Activated CD8-positive, alpha-beta T cell treated with anti-CD3 and anti-CD28 coated beads, Interleukin-2, amount 10 ng/mL, durations not matched to agents 7 days and 5 days (primary cell): Measurements from ENCODE around the gene KCNH1. TPM values are rescaled to one million over a fixed set of nuclear protein-coding genes. Genes with fewer than 3 reads are reported as not detected.

Source experiments
- ATAC-seq: fragments of 150-1000 bp; cut with Tn5 transposase; one replicate; pipeline ENCODE4 v1.10.0; 2021; ENCODE audit warnings: moderate library complexity
- CTCF ChIA-PET: fragments of 350-600 bp; sonication (Branson Sonifier 250); formaldehyde crosslinking; loops from one replicate; lab custom pipeline; 2021; ENCODE audit warnings: antibody characterized with exemption; lab: Charles Lee
- POLR2A ChIA-PET: fragments of 350-600 bp; sonication (Branson Sonifier 250); formaldehyde crosslinking; loops from one replicate; lab custom pipeline; 2021; ENCODE audit warnings: antibody characterized with exemption; lab: Charles Lee
- DNase-seq: peaks from one replicate; pipeline ENCODE4 v3.0.0-alpha.2; 2020
- H3K27ac Mint-ChIP-seq: one replicate; pipeline ENCODE4 v1.8.0; 2021; ENCODE audit warnings: mild to moderate bottlenecking, mixed read lengths
- H3K27me3 Mint-ChIP-seq: one replicate; pipeline ENCODE4 v1.8.0; 2021; ENCODE audit warnings: low read depth, mixed read lengths
- H3K36me3 Mint-ChIP-seq: one replicate; pipeline ENCODE4 v1.8.0; 2021; ENCODE audit warnings: low read depth, mixed read lengths
- H3K4me1 Mint-ChIP-seq: one replicate; pipeline ENCODE4 v1.8.0; 2021; ENCODE audit warnings: low read depth, mixed read lengths
- H3K4me3 Mint-ChIP-seq: one replicate; pipeline ENCODE4 v1.8.0; 2021; ENCODE audit warnings: mild to moderate bottlenecking, mixed read lengths
- H3K9me3 Mint-ChIP-seq: one replicate; pipeline ENCODE4 v1.8.0; 2022; ENCODE audit warnings: mixed read lengths; ENCODE audit not compliant: insufficient read depth
- total RNA-seq, 2 experiments: library from RNA; stranded (reverse); gene quantifications; one replicate each; pipeline ENCODE4 v1.2.3, GENCODE V29; 2021

The KCNH1 gene
- total RNA-seq, 2 experiments from 2014 or later, result not detected

- POLR2A ChIA-PET, result no interaction called here
- CTCF ChIA-PET, result interaction anchor here (0.7 kb wide), 1 partner anchor 357 kb away, joined by 3 read pairs; no protein-coding TSS in a partner anchor
- ATAC-seq, result no peak
These were observed 193.8 kb downstream of the KCNH1 start for GRCh38 chr1:210940081-210940617.

GRCh38 chr1:210938416-210938925 is 195.5 kb downstream of the KCNH1 start:
- POLR2A ChIA-PET, result no interaction called here

More at GRCh38 chr1:210940081-210940617, 193.8 kb downstream of the KCNH1 start:
- Mint-ChIP-seq H3K27ac (peak overlapping the region; percentile 44), H3K4me1 (peaks cover 9% of the 10 kb centered on the region), H3K9me3 (no peaks in the 10 kb centered on the region), H3K36me3 (no peaks in the 10 kb centered on the region), H3K4me3 (no peak overlapping the region), H3K27me3 (no peaks in the 10 kb centered on the region)
- DNase-seq, result no peak

GRCh38 chr1:210937846-210938245 is 196.1 kb downstream of the KCNH1 start:
- Mint-ChIP-seq H3K4me1 (peaks cover 9% of the 10 kb centered on the region), H3K9me3 (no peaks in the 10 kb centered on the region), H3K27ac (no peak overlapping the region), H3K4me3 (no peak overlapping the region), H3K27me3 (no peaks in the 10 kb centered on the region), H3K36me3 (no peaks in the 10 kb centered on the region)
- DNase-seq, result no peak
- ChIA-PET CTCF (no interaction called here), POLR2A (no interaction called here)
- ATAC-seq, result no peak

More at GRCh38 chr1:210938416-210938925, 195.5 kb downstream of the KCNH1 start:
- Mint-ChIP-seq H3K36me3 (no peaks in the 10 kb centered on the region), H3K4me3 (no peak overlapping the region), H3K27ac (no peak overlapping the region), H3K27me3 (no peaks in the 10 kb centered on the region), H3K9me3 (no peaks in the 10 kb centered on the region), H3K4me1 (peaks cover 9% of the 10 kb centered on the region)
- no peak for DNase-seq
- CTCF ChIA-PET, result no interaction called here
- ATAC-seq, result no peak

- no peak for DNase-seq
- no peak overlapping the region for H3K27ac Mint-ChIP-seq
- POLR2A ChIA-PET, result no interaction called here
- CTCF ChIA-PET, result no interaction called here
- H3K4me3 Mint-ChIP-seq, result no peak overlapping the region
- ATAC-seq, result no peak
- no peaks in the 10 kb centered on the region for H3K27me3 Mint-ChIP-seq
- H3K9me3 Mint-ChIP-seq, result no peaks in the 10 kb centered on the region
- peaks cover 9% of the 10 kb centered on the region for H3K4me1 Mint-ChIP-seq
- no peaks in the 10 kb centered on the region for H3K36me3 Mint-ChIP-seq
These were observed 198.0 kb downstream of the KCNH1 start for GRCh38 chr1:210935905-210936304.

- H3K27me3 Mint-ChIP-seq, result peaks cover 5% of the 10 kb centered on the region
- H3K9me3 Mint-ChIP-seq, result no peaks in the 10 kb centered on the region
- DNase-seq (no peak), ATAC-seq (no peak)
- no peak overlapping the region for H3K4me3 Mint-ChIP-seq
- no peaks in the 10 kb centered on the region for H3K36me3 Mint-ChIP-seq
- H3K4me1 Mint-ChIP-seq, result no peaks in the 10 kb centered on the region
- POLR2A ChIA-PET, result no interaction called here
- CTCF ChIA-PET, result no interaction called here
- no peak overlapping the region for H3K27ac Mint-ChIP-seq
These were observed 201.8 kb downstream of the KCNH1 start for GRCh38 chr1:210932104-210932503.

- POLR2A ChIA-PET, result no interaction called here
These were observed 211.3 kb downstream of the KCNH1 start for GRCh38 chr1:210922666-210923065.

GRCh38 chr1:210920716-210921694 is 212.9 kb downstream of the KCNH1 start:
- H3K27me3 Mint-ChIP-seq, result peaks cover 2% of the 10 kb centered on the region
- no peaks in the 10 kb centered on the region for H3K4me1 Mint-ChIP-seq
- H3K4me3 Mint-ChIP-seq, result no peak overlapping the region
- no peaks in the 10 kb centered on the region for H3K36me3 Mint-ChIP-seq
- DNase-seq (no peak), ATAC-seq (no peak)
- H3K27ac Mint-ChIP-seq, result no peak overlapping the region
- H3K9me3 Mint-ChIP-seq, result no peaks in the 10 kb centered on the region
- CTCF ChIA-PET, result no interaction called here
- POLR2A ChIA-PET, result no interaction called here

More at GRCh38 chr1:210922666-210923065, 211.3 kb downstream of the KCNH1 start:
- H3K27me3 Mint-ChIP-seq, result peaks cover 5% of the 10 kb centered on the region
- no peak for DNase-seq
- H3K4me1 Mint-ChIP-seq, result no peaks in the 10 kb centered on the region
- no peak overlapping the region for H3K4me3 Mint-ChIP-seq
- H3K27ac Mint-ChIP-seq, result no peak overlapping the region
- peaks cover 6% of the 10 kb centered on the region for H3K9me3 Mint-ChIP-seq
- no peaks in the 10 kb centered on the region for H3K36me3 Mint-ChIP-seq
- no peak for ATAC-seq
- CTCF ChIA-PET, result no interaction called here

GRCh38 chr1:210920258-210920657 is 213.7 kb downstream of the KCNH1 start:
- Mint-ChIP-seq H3K36me3 (no peaks in the 10 kb centered on the region), H3K4me3 (no peak overlapping the region), H3K27ac (no peak overlapping the region), H3K27me3 (peaks cover 2% of the 10 kb centered on the region), H3K4me1 (no peaks in the 10 kb centered on the region), H3K9me3 (no peaks in the 10 kb centered on the region)
- ChIA-PET CTCF (no interaction called here), POLR2A (no interaction called here)
- ATAC-seq (no peak), DNase-seq (no peak)

- no peak for ATAC-seq
- POLR2A ChIA-PET, result no interaction called here
- Mint-ChIP-seq H3K36me3 (no peaks in the 10 kb centered on the region), H3K9me3 (no peaks in the 10 kb centered on the region), H3K27me3 (peaks cover 8% of the 10 kb centered on the region), H3K4me1 (no peaks in the 10 kb centered on the region), H3K27ac (no peak overlapping the region), H3K4me3 (no peak overlapping the region)
- DNase-seq, result no peak
- CTCF ChIA-PET, result no interaction called here
These were observed 215.1 kb downstream of the KCNH1 start for GRCh38 chr1:210918893-210919292.

GRCh38 chr1:210917560-210918169 is 216.3 kb downstream of the KCNH1 start:
- POLR2A ChIA-PET, result no interaction called here
- Mint-ChIP-seq H3K9me3 (no peaks in the 10 kb centered on the region), H3K27ac (no peak overlapping the region), H3K36me3 (no peaks in the 10 kb centered on the region), H3K4me3 (no peak overlapping the region), H3K27me3 (peaks cover 10% of the 10 kb centered on the region), H3K4me1 (no peaks in the 10 kb centered on the region)
- CTCF ChIA-PET, result no interaction called here
- ATAC-seq (no peak), DNase-seq (no peak)

GRCh38 chr1:210916548-210916947 is 217.4 kb downstream of the KCNH1 start:
- H3K27ac Mint-ChIP-seq, result no peak overlapping the region
- ATAC-seq (no peak), DNase-seq (no peak)
- no peak overlapping the region for H3K4me3 Mint-ChIP-seq
- no peaks in the 10 kb centered on the region for H3K9me3 Mint-ChIP-seq
- no peaks in the 10 kb centered on the region for H3K4me1 Mint-ChIP-seq
- no peaks in the 10 kb centered on the region for H3K36me3 Mint-ChIP-seq
- POLR2A ChIA-PET, result no interaction called here
- peaks cover 10% of the 10 kb centered on the region for H3K27me3 Mint-ChIP-seq
- CTCF ChIA-PET, result no interaction called here
